GM18951 (cell line): Measurements from ENCODE around the gene KAZN.

Experiments
- POLR2A ChIP-seq: IDR thresholded peaks from 4 replicates; pipeline ENCODE4 v1.6.1; 2011; ENCODE audit warnings: mild to moderate bottlenecking; ENCODE audit not compliant: insufficient read length, insufficient read depth; ENCODE audit errors: extremely low read depth
- in situ Hi-C: fragments of 300-500 bp; cut with MboI; formaldehyde crosslinking; loops from one replicate; pipeline ENCODE4 v1.12.0; 2022; ENCODE audit warnings: low sequenced_read_pairs, mixed read lengths, inconsistent platforms; ENCODE audit not compliant: unreplicated experiment

KAZN gene

DNA sequence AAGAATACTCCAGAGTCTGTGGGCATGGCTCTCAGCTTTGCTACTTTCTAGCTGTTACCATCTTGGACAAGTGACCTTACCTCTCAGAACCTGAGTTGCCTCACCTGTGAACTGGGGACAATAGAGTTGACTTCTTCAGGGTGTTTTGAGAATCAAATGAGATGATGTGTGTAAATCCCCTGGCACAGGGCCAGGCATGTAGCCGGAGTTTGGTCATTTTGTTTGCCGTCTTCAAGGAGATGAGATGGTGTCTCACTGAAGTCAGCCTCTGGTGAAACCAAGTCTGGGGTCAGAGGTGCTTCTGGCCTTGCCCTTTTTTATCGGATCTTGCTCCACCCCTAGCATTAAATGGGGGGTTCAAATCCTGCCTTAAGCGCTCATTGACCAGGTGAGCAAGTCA, 405.9 kb downstream of the KAZN start:
- in situ Hi-C loops = no loop called here
- TF ChIP-seq POLR2A = no peak

DNA sequence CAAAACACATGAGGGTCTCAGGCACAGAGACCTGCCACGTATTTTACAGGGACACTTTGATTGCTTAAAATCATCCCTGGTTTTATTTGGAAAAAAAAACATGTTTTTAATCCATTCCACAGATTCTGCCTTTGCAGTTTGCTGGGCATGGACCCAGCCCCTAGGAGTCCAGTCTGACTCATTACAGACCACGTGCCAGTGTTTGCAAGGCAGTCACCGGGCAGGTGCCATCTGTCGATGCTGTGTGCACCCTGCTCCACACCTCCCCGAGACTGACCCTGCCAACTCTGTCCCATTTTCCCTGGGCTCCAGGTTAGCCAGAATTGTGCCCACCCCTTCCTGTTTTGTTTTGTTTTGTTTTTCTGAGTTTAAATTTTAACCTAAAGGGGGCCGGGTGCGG, 406.6 kb downstream of the KAZN start:
- in situ Hi-C loops = no loop called here
- TF ChIP-seq POLR2A = no peak

- in situ Hi-C loops = no loop called here
- TF ChIP-seq POLR2A = no peak
Measured at GRCh38 chr1:15007368-15007767, 408.9 kb downstream of the KAZN start.

GRCh38 chr1:15007842-15008241, 409.4 kb downstream of the KAZN start:
- in situ Hi-C loops = no loop called here
- TF ChIP-seq POLR2A = no peak

DNA sequence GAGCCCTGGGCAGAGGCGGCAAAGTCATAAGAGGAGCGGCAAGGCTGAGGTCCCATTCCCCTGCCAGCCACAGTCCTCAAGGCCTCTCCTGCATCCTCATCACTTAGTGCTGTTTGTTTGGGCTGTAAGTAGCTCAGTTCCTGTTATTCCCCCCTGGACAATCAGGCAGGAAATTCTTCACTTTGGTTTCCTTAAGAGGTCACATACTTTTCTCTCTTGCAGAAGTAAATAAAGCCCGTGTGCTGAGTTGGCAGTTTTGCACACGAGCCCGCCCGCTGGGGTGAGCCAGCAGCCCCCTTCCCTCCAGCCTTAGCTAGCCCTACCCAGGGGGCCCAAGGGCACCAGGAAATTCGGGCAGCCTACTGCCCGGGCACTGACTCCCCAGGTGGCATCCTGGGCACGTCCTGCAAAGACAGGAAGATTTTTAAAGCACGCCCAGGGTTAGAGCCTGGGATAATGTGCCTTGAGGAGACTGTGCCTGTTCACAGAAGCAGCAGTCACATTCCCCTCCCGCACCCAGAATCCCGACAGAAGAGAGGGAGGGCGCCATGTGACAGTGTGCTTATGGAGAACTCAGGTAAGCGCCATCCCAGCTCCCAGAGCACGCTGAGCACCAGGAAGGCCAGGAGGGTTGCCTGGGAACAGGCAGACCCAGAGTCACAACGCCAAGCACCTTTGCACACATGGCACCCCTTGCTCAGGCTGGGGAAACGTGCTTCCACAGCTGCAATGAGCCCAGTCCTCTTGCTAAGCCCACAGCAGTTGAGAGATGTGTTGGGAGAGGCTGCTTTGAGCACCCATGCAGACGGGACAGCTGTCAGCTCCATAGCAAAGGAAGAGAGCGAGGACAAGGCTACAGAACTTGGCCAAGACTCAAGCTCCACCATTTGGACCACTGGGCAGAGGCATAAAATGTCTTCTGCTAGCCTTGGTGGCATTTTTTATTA, 410.6 kb downstream of the KAZN start:
- no peak for TF ChIP-seq POLR2A
- in situ Hi-C loops = no loop called here

GRCh38 chr1:15011160-15011559, 412.7 kb downstream of the KAZN start:
- in situ Hi-C loops = no loop called here
- no peak for TF ChIP-seq POLR2A

DNA sequence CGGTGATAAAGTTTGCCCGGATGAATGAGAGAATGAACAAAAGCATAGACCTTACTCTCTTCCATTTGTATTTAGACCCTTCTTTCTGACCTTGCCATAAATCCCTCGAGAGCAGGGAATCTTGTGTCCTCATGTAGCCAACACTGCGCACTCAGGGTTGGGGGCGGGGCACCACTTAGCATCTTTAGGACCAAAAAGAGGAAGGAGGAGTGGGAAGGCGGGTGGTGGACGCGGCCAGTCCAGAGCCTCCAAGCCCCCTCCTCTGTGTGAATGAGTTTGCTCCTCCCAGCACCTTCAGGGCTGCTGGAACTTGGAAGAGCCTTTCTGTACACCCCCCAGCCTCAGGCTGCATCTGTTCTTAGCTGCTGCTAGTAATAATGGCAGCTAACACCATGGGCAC, 413.2 kb downstream of the KAZN start:
- in situ Hi-C loops = no loop called here
- TF ChIP-seq POLR2A = no peak

GRCh38 chr1:15012822-15013221, 414.3 kb downstream of the KAZN start:
- in situ Hi-C loops = no loop called here
- TF ChIP-seq POLR2A = no peak

GRCh38 chr1:15013767-15014166, 415.3 kb downstream of the KAZN start:
- in situ Hi-C loops = no loop called here
- no peak for TF ChIP-seq POLR2A

DNA sequence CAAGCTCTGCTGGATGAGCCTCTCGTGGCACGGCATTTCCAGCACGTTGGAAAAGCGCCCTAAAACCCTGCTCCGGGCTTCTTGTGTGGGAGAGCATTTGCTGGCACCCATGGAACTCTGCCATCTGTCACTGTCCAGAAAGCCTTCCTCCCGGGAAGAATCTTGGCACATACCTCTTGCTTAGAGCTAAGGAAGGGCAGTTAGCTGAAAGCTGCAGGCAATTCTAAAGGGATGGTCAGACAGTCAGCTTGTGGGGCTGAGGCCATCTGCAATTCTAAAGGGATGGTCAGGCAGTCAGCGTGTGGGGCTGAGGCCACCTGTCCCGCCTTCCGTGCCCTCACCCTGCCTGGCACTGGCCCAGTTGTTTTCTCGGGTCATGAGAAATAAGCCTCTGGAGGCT, 416.0 kb downstream of the KAZN start:
- no peak for TF ChIP-seq POLR2A
- in situ Hi-C loops = no loop called here

- in situ Hi-C loops = no loop called here
- TF ChIP-seq POLR2A = no peak
Measured at GRCh38 chr1:15016001-15016400, 417.5 kb downstream of the KAZN start.

- in situ Hi-C loops = no loop called here
- no peak for TF ChIP-seq POLR2A
Measured at GRCh38 chr1:15016526-15016925, 418.0 kb downstream of the KAZN start.

GRCh38 chr1:15017120-15017519, 418.6 kb downstream of the KAZN start:
- TF ChIP-seq POLR2A = no peak
- in situ Hi-C loops = no loop called here

DNA sequence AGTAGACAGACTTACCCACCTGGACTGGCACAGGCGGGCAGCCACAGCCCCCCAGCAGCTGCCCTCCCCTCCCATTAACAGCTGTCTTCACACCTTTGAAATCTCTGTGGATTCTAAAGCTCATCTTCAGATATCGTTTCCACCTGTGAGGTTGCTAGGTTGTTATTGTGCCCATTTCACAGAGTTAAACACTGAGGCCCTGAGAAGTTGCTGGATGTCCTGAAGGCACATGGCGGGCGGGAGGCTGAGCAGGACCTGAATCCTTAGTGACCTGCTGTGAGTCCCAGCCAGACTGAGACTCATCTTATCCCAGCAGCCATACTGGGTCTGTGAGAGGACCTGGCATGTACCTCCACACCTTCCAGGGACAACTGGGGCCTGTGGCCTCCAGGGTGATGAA, 420.3 kb downstream of the KAZN start:
- no peak for TF ChIP-seq POLR2A
- in situ Hi-C loops = no loop called here
